ENCODE results near the gene HSBP1L1. TPM values are rescaled to one million over a fixed set of nuclear protein-coding genes. Genes with fewer than 3 reads are reported as not detected.

The HSBP1L1 gene
- total RNA-seq, 3 donors from 2014 or later, result 24.6 to 42.1 (median 38.3) TPM

GRCh38 chr18:79947054-79947755 is 17.2 kb upstream of the HSBP1L1 start:
- TF ChIP-seq CTCF (IDR thresholded peaks at IDR 0.05) (no peak), POLR2AphosphoS5 (IDR thresholded peaks at IDR 0.05) (peak in 1 of 3 donors; percentile 56), POLR2A (IDR thresholded peaks at IDR 0.05) (no peak)
- Histone ChIP-seq H3K4me1 (peaks cover 0 to 20% of the 10 kb centered on the region in 2 donors), H3K27ac (peak overlapping the region; percentile 61 to 91), H3K27me3 (no peaks in the 10 kb centered on the region), H3K36me3 (no peaks in the 10 kb centered on the region), H3K9me3 (no peaks in the 10 kb centered on the region), H3K4me3 (no peak overlapping the region)
- intact Hi-C loops (cut with DNase I; ENCODE audit: low total_unique reads), result no loop called here
- DNase-seq (ENCODE audit: low spot score in 2 of 2), result peak; percentile 54 to 77

- DNase-seq (ENCODE audit: low spot score in 2 of 2), result peak in 1 of 2 donors; percentile 45
- TF ChIP-seq POLR2A (IDR thresholded peaks at IDR 0.05), result no peak
- intact Hi-C loops (cut with DNase I; ENCODE audit: low total_unique reads), result no loop called here
- Histone ChIP-seq H3K4me1 (peaks cover 0 to 20% of the 10 kb centered on the region in 2 donors), H3K9me3 (no peaks in the 10 kb centered on the region), H3K4me3 (no peak overlapping the region), H3K36me3 (no peaks in the 10 kb centered on the region), H3K27me3 (no peaks in the 10 kb centered on the region), H3K27ac (peak overlapping the region; percentile 61 to 91)
Observed at GRCh38 chr18:79947881-79948610, 16.4 kb upstream of the HSBP1L1 start.

GRCh38 chr18:79948719-79949411 is 15.6 kb upstream of the HSBP1L1 start:
- H3K4me3 ChIP-seq, result peak overlapping the region in 2 of 3 donors; percentile 81 to 97
- no peaks in the 10 kb centered on the region for H3K27me3 ChIP-seq
- intact Hi-C loops (cut with DNase I; ENCODE audit: low total_unique reads), result no loop called here
- peaks cover 0 to 20% of the 10 kb centered on the region in 2 donors for H3K4me1 ChIP-seq
- peak in 1 of 2 donors; percentile 39 for DNase-seq (ENCODE audit: low spot score in 2 of 2)
- no peaks in the 10 kb centered on the region for H3K36me3 ChIP-seq
- peak overlapping the region; percentile 91 to 95 for H3K27ac ChIP-seq
- TF ChIP-seq POLR2A (IDR thresholded peaks at IDR 0.05) (no peak), CTCF (IDR thresholded peaks at IDR 0.05) (no peak), POLR2AphosphoS5 (IDR thresholded peaks at IDR 0.05) (no peak)
- H3K9me3 ChIP-seq, result no peaks in the 10 kb centered on the region

- H3K4me3 ChIP-seq, result peak overlapping the region; percentile 81 to 98 (median 97)
- peak overlapping the region; percentile 91 to 95 for H3K27ac ChIP-seq
- H3K4me1 ChIP-seq, result peaks cover 0 to 18% of the 10 kb centered on the region in 2 donors
- no peaks in the 10 kb centered on the region for H3K36me3 ChIP-seq
- H3K9me3 ChIP-seq, result no peaks in the 10 kb centered on the region
- peak in 1 of 2 donors; percentile 47 for DNase-seq (ENCODE audit: low spot score in 2 of 2)
- H3K27me3 ChIP-seq, result no peaks in the 10 kb centered on the region
- TF ChIP-seq POLR2A (IDR thresholded peaks at IDR 0.05), result no peak
- no peak for TF ChIP-seq CTCF (IDR thresholded peaks at IDR 0.05)
- TF ChIP-seq POLR2AphosphoS5 (IDR thresholded peaks at IDR 0.05), result no peak
- intact Hi-C loops (cut with DNase I; ENCODE audit: low total_unique reads), result no loop called here
Observed at GRCh38 chr18:79949697-79950487, 14.6 kb upstream of the HSBP1L1 start.

Measured in breast epithelium (tissue), 4 donors.